GM21367 (cell line): Measurements from ENCODE around the gene MILR1.
"Not testable (repeated sequence)": the region's sequence is repeated elsewhere in the genome, so short reads cannot be mapped to it uniquely, and the experiment has no call there.

Source experiments
- ATAC-seq: cut with Tn5 transposase; IDR thresholded peaks from one replicate; pipeline ENCODE4 v1.9.1; 2021; ENCODE audit not compliant: unreplicated experiment

The MILR1 gene

DNA sequence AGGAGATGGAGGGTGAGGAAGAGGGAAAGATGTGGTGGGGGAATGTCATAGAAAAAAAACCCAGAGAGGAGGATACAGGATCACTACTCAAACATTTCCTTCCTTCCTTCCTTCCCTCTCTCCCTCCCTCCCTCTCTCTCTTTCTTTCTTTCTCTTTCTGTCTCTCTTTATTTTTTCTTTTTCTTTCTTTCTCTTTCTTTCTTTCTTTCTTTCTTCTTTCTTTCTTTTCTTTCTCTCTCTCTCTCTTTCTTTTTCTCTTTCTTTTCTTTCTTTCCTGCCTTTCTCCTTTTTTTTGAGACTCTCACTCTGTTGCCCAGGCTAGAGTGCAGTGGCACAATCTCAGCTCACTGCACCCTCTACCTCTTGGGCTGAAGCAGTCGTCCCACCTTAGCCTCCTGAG lies 17.9 kb downstream of the MILR1 start:
- not testable (repeated sequence) for ATAC-seq

DNA sequence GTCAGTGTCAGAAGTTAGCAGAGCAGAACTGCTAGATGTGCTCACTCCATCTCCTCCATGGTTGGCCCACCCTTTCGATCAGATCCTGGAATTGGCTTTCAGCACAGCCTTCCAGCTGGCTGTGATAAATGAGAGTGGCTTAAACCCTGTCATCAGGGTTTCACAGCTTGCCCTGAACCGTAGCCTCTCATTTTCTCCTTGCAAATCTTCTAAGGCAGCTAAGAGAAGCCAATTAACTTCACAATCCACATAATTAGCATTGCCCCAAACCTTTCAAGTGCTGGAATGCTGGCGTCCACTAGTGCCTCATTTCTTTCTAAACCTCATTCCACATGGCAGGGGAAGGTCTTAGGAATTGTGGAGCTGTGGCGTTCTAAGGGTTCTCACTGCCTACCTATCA lies 21.7 kb downstream of the MILR1 start:
- ATAC-seq = no peak

DNA sequence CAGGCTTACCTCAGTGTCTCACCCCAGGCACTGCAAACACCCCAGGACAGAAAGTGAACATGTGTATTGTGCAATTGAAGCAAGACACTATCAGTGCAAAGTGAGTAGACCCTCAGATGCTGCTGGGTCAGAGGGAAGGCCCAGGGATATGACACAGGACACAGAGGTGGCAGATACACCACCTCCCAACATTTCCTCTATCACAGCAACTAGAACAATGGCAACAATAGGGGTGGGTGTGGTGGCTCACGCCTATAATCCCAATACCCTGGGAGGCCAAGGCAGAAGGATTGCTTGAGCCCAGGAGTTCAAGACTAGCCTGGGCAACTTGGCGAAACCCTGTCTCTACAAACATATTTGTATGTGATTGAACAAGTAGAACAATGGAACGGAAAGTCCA lies 22.5 kb downstream of the MILR1 start:
- no peak for ATAC-seq

DNA sequence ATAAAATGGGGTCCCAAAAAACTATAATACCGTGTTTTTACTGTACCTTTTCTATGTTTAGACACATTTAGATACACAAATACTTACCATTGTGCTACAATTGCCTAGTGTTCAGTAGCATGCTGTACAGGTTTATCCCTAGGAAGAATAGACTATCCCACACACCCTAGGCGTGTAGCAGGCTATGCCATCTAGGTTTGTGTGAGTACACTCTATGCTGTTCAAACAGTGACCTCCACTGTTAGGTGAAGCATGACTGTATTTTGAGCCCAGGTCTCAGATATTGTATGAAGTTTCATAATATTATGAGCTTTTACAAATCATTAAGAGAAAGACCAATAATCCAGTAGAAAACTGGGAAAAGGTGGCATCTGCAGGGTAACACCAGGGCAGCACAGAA lies 23.6 kb downstream of the MILR1 start:
- ATAC-seq = no peak

DNA sequence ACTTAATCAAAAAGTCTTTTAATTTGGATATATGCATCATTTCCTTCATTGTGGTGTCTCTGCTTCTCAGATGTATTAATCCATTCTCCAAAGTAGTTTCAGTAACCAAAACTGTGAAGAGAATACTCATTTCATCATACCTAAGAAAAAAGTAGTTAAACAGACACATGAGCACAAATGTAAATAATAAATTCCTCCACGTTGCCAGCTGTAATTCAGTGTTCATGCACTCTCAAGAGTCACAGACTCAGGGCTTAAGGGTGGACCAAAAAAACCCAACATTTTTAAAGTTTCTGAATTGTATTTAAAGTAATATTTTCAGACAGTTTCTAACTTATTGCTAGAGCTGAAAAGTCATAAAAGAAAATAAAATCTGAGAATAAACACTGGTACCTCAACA lies 28.9 kb downstream of the MILR1 start:
- ATAC-seq = no peak

DNA sequence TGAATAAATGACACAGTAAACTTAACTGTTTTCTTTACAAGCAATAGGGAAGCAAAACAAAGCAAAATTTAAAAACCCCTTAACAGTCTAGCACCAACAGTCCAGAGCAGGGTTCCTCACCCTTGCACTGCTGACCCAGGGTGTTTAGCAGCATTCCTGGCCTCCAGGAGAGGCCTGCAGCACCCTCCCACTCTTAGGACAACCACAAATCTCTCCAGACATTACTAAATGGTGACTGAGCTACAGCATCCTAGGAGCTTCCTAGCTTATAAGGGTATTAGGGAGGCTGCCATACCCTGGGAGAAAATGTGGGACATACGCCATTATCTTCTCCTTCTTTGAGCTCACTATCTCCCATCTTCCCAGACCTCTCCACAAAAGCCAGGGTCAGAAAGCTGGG lies 32.0 kb downstream of the MILR1 start:
- ATAC-seq = no peak

DNA sequence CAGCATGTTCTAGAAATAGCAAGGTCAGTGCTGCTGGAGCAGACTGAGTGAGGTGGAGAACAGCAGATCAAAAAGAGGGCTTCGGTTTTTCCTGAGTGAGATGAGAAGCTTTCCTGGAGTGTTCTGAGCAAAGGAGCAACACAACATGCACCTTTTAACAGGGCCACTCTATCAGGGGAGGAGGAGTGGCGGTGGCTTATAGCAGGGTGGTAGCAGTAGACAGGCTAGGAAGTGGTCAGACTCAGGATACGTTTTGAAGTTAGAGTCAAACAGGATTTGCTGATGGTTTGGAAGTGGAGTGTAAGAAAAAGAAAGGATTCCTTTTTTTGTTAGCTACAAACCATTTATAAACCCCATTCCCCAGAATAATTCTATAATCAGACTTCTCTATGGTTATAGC lies 35.5 kb downstream of the MILR1 start:
- ATAC-seq = no peak

DNA sequence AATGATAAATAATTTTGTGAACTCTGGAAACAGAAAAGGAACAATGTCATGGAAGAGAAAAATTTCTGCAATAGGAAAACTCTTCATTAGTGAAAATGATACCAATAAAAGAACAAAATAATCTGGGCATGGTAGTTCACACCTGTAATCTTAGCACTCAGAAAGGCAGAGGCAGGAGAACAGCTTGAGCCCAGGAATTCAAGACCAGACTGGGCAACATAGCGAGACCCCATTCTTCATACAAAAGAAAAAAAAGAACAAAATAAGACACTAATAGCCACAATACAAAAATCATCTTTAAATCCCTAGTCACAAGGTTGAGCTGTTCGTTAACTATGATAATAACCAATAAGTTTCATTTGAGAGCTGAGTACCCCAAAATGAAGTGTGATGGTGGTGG lies 39.4 kb downstream of the MILR1 start:
- no peak for ATAC-seq

DNA sequence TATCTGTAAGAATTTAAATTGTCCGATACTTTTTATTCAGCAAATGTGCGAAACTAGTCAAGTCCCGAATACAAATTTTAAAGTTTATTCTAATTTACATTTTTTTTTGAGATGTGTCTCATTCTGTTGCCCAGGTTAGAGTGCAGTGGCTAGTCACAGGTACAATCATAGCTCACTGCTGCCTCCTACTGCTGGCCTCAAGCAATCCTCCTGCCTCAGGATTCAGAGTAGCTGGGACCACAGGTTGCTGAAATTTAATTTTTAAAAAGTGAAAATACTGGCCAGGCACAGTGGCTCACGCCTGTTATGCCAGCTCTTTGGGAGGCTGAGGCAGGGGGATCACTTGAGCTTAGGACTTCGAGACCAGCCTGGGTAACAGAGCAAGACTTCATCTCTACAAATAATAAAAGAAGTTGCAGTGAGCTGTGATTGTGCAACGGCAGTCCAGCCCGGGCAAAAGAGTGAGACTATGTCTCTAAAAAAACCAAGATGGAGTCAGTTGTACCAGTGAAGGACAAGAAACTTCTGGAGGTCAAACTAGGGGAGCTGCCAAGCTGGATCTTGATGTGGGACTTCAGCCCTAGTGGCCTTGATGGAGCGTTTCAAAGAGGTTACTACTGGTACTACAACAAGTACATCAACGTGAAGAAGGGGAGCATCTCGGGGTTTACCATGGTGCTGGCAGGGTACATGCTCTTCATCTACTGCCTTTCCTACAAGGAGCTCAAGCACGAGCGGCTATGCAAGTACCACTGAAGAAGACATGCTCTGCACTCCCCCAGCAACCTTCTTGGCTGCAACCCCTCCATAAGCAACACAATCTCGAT lies 42.3 kb downstream of the MILR1 start:
- ATAC-seq = no peak

DNA sequence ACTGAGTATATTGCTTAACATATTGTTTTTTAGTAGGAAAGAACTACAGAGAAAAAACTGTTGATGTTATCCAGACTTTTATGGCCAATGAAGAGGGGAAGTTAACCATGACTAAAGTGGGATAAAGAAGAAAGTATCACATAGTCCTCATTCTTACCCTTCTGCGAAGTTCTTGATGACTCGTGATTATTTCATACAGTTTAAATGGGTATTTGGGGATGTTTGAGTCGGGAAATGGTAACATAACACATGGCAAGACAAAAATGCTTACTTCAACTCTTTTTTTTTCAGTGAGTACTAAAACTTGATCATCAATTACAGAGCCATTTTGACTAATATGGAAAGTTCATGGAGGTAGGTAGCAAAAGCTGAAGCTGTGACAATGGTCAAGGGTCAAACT lies 43.1 kb downstream of the MILR1 start:
- no peak for ATAC-seq

DNA sequence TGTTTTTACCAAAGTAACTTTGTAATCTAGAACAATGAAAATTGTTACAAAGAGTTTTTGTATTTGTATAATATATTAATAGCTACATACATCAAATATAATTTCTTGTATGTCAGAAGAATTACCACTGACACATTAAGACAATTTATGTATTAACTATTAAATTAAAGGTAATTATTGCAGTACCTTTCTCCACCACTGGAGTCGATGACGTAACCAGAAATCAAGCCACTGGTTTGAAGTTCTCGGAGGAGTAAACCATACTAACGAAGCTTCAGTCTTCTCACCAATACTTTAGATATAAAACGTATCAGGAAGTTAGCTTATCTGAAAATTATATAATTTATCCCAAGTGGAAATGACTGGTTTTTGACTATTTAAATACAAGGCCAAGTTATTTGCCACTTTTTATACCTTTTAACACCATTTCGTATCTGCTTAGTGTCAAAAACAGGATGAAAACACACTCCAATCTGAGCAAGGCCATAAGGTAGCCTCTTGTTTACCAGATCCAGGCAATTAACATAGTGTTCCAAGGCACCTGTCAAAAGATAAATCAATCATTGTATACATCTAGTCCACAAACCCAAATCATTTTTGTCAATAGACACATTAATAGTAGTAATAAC lies 43.7 kb downstream of the MILR1 start:
- no peak for ATAC-seq

DNA sequence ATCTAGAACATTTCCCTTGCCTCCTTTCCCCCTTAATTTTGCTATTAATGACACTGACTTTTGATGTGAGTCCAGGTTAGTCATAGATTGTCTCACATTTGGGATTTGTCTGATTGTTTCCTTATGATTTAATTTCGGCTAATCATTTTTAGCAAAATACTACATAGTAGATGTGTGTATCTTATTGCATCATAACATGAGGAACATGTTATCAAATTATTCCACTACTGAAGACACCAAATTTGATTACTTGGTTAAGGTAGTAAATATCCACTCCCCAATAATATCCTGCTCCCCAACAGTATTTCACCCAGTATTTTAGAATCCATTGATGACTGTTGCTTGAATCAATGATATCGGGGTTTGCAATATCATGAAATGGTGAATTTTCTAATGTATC lies 45.2 kb downstream of the MILR1 start:
- no peak for ATAC-seq

DNA sequence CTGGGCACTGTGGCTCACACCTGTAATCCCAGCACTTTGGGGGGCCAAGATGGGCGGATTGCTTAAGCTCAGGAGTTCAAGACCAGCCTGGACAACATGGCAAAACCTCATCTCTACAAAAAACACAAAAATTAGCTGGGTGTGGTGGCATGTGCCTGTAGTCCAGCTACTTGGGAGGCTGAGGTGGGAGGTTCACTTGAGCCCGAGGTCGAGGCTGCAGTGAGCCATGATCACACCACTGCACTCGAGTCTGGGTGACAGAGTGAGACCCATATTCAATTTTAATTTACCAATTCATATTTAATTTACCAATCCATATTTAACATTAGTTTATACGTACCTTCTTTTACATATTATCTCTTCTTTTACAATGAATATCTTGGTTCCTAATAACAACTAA lies 46.4 kb downstream of the MILR1 start:
- not testable (repeated sequence) for ATAC-seq

DNA sequence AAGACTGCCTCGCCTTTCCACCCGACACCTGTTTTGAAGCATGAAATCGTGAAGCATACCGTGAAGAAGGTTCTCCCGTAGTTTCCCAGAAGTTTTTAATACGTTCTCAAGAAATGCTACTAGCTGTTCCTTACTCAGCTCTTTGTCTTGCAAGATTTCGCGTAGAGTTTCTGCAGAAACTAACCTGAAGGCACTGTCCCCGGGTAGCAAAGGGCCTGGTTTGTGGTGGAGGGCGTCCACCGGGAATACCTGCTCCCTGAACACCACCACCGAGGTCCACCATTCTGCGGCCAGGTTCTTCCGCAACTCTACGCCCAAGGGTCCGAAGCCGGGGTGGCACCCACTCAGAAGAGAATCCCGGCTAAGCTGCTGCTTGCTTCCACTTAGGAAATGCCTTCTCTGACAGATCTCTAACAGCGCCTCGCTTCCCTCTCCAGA lies 47.5 kb downstream of the MILR1 start:
- ATAC-seq = no peak

DNA sequence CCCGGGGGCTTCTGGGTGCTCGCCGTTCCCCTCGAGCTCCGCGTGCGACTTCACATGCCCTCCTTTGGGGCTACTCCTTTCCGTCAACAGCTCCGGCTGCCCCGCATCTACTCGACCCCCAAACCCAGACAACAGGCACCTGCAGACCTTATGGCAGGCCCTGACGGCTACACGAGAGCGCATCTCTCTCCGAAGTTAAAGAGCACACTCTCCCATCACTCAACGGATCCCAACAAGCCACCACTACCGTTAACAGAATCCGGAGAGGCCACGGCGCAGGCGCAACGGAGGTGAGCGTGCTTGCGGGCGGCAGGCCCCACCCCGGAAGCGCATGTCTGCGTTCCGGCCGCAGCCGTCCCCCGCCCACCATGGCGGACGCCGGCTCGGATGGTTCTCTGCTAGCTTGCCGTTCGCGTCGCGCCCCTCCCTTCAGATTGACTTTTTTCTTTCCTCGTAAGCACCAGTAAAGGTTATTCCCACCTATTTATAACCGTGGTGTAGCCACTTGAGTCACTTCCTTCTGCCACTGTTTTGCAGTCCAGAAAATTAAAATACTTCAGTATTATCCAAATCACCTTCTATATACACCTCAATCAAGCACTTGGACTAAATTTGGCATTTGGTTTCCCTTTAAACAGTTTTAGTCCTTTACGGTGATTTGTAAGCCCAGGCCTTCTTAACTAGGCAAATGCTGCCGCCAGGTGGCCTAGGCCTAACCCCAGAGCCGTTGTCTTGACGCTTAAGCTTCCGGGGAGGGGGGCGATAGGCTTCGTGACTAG lies 48.1 kb downstream of the MILR1 start, which contains the start of gene POLG2:
POLG2 (minus strand) TSS at position 269 of the 779 bp plus-strand sequence; CDS start at position 183, 86 bp downstream.
- peak; percentile 57 for ATAC-seq

DNA sequence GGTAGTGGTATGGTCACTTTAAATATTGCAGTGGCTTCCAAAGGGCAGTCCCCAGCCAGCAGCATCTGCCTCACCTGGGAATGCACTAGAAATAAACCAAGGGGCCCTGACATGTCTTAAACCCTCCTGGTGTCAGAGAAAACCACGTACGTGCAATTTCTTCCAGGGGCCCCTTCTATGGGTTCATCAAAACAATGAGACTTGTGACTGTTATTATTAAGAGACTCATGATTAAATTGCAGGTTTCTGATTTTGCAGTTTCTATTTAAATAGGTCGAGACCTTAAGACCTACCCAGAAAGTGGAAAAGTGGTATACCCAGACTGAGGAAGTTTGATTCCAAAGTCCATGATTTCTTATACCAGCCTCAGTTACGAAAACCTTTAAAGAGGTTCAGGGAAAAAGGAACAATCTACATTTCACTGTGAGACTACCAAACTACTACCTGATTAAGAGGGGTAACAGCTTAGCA lies 48.7 kb downstream of the MILR1 start:
- ATAC-seq = no peak

DNA sequence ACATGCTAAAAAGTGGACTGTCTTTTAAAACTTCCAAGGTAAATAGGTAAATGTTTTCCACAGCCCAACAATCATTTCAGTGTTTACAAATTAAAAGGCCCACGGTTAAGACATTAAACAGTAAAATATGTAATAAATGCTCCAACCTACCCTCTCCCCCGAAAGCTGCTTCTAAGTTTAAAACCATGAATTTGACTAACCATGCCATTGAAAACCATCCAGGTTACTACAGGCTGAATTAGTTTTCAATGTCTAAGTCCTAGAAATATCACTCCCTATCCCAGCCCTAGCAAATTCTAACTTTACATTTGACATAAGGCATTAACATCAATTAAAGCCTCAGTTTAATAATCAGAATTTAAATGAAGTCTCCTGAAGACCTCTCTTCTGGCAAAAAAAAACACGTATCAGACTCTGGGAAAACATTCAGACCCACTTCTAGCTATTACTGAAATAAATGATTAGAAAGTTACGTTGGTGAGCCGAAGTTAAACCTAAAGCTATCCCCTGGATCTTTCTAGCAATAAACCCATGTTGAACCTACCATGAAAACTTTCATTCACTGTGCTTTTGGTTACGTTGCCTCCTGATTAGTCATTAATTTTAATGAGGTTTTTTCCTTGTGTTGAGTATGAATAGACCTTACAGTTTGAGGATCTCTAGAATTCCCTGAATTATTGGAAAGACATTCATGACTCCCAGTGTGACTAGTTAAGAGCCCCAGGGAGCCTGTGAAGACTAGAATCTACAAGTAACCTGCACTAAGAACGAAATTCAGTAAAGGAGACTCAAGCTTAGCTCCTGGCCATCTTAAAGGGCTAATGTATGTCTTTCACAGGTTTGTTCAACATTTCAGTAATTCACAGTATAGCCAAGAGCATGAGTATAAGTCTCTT lies 49.6 kb downstream of the MILR1 start:
- no peak for ATAC-seq

DNA sequence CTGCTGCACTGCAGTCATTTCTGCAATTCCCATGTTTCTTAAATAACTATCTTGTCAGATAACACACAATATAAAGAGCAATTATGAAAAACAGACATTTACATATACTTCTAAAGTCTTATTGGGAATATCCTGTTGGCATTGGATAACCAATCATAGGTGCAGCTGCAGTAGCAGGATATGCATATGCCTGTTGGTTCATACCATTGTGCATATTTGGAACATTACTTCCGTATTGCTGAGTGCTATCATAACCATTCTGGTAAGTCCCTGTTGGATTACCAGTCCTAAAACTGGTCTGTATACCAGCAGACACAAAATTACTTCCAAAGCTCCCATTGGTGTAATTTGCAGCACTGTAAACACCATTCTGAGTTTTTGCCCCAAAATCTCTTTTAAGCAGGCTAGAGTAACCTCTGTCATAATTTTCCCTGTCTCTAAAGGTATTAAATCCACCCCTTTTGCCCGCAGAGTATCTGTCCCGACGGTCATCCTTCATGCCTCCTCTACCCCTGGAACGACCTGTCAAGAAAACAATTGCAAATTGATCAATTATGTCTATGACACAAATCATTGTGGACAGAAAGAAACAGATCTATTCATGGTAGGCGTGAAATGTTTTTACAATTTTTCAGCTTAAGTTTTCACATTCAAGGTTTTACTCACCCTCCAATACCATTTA lies 51.0 kb downstream of the MILR1 start:
- no peak for ATAC-seq

DNA sequence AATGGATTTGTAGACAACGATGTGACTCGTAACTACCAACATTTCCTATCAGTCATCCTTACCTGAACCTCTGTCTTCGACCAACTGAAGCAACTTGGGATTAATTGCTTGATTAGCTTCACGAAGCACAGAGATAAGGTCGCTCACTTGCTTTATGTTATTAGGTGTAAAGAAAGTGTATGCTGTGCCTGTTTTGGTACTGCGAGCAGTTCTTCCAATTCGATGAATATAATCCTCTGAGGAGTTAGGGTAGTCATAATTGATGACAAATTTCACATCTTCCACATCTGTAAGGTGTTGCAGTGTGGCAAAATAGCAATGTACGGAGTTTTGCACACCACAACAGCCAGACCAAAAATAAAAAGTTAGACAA lies 51.6 kb downstream of the MILR1 start:
- ATAC-seq = no peak
